Neutrophil (primary cell): ENCODE measurements around the gene ANKIB1.

ENCODE experiments used
- H3K27ac ChIP-seq: fragments of 200-600 bp; sonication (generic); 2 replicates; pipeline ENCODE4 v1.5.1; 2016; ENCODE audit warnings: mild to moderate bottlenecking, moderate library complexity
- H3K27me3 ChIP-seq: fragments of 200-600 bp; sonication (generic); 2 replicates; pipeline ENCODE4 v1.6.0; 2016; ENCODE audit warnings: mild to moderate bottlenecking
- H3K36me3 ChIP-seq: fragments of 200-600 bp; sonication (generic); 2 replicates; pipeline ENCODE4 v1.5.1; 2017
- H3K4me1 ChIP-seq, 2 experiments: fragments of 200-600 bp in 1 of 2; sonication (generic) in 1 of 2; 1 replicate in 1 of 2; 2 replicates in 1 of 2; pipeline versions ENCODE4 v1.5.1 to v1.6.1; 2013 to 2016; ENCODE audit warnings: low read depth in 1 of 2, low read length in 1 of 2, mild to moderate bottlenecking in 1 of 2, moderate library complexity in 1 of 2; ENCODE audit not compliant: control insufficient read depth in 1 of 2, insufficient read depth in 1 of 2
- H3K4me3 ChIP-seq, 2 experiments: fragments of 200-600 bp in 1 of 2; sonication (generic) in 1 of 2; 1 replicate in 1 of 2; 2 replicates in 1 of 2; pipeline ENCODE4 v1.5.1; 2013 to 2016; ENCODE audit warnings: low read depth in 1 of 2, low read length in 1 of 2, mild to moderate bottlenecking in 1 of 2, moderate library complexity in 1 of 2
- H3K9me3 ChIP-seq: fragments of 200-600 bp; sonication (generic); 2 replicates; pipeline ENCODE4 v1.5.1; 2016
- CTCF ChIP-seq: fragments of 200-600 bp; sonication (generic); IDR thresholded peaks from 2 replicates; pipeline ENCODE4 v1.5.1; 2016; ENCODE audit warnings: antibody characterized with exemption

ANKIB1 gene

GRCh38 chr7:92295391-92295790 lies 49.6 kb downstream of the ANKIB1 start:
- no peak for TF ChIP-seq CTCF
- H3K4me1 ChIP-seq, result no peaks in the 10 kb centered on the region
- no peaks in the 10 kb centered on the region for H3K27me3 ChIP-seq
- H3K27ac ChIP-seq, result no peak overlapping the region
- H3K9me3 ChIP-seq, result no peaks in the 10 kb centered on the region
- no peaks in the 10 kb centered on the region for H3K36me3 ChIP-seq
- no peak overlapping the region for H3K4me3 ChIP-seq

- Histone ChIP-seq H3K27ac (no peak overlapping the region), H3K4me3 (no peak overlapping the region), H3K36me3 (no peaks in the 10 kb centered on the region), H3K4me1 (no peaks in the 10 kb centered on the region), H3K27me3 (no peaks in the 10 kb centered on the region), H3K9me3 (no peaks in the 10 kb centered on the region)
- no peak for TF ChIP-seq CTCF
Measured at GRCh38 chr7:92296235-92296634, 50.5 kb downstream of the ANKIB1 start.

DNA sequence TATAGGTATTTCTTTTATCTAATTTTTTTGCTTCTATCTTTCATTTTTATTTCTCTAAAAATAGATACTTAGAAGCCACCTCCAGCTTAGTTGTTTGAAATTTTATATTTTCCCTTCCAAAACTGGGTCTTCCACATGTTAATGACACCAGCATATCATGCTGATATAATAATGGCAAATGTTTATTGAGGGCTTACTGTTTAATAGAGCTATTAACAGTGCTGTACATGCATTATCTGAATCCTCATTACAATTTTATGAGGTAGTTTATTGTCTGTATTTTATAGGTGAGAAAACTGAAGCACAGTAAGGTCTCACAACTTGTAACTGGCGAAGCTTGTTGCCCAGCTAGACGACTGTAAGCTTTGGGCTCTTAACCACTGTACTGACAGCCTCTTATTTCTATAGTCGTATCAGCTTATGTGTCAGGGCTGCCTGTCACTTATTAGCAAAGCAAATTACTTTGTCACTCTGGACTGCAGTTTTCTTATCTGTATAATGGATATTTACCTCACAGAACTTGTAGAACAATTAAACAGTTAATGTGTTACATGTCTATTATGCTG lies 51.2 kb downstream of the ANKIB1 start:
- no peak for TF ChIP-seq CTCF

GRCh38 chr7:92297736-92298135 lies 52.0 kb downstream of the ANKIB1 start:
- TF ChIP-seq CTCF, result no peak
- Histone ChIP-seq H3K27ac (no peak overlapping the region), H3K9me3 (no peaks in the 10 kb centered on the region), H3K4me3 (no peak overlapping the region), H3K27me3 (no peaks in the 10 kb centered on the region), H3K36me3 (no peaks in the 10 kb centered on the region), H3K4me1 (no peaks in the 10 kb centered on the region)

More for the DNA sequence above, 51.2 kb downstream of the ANKIB1 start:
- Histone ChIP-seq H3K27me3 (no peaks in the 10 kb centered on the region), H3K4me3 (no peak overlapping the region), H3K9me3 (no peaks in the 10 kb centered on the region), H3K36me3 (no peaks in the 10 kb centered on the region), H3K27ac (no peak overlapping the region), H3K4me1 (no peaks in the 10 kb centered on the region)

DNA sequence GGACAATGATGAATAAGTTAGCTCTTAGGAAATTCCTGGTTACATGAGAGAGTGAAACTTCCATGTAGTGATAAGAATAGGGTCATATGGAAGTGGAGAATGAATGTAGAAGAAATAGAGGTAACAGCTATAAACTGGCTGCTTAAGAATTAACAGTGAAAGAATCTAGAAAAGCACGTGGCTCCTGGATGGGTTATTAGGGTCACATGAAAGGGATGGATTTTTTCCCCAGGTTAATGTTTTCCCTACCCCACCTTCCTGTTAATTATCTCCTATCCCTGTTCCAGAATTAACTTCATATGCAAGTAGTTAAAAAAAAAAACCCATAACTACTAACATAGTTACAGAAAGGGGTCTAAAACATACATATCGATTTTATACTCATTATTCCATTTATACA lies 58.0 kb downstream of the ANKIB1 start:
- no peak overlapping the region for H3K27ac ChIP-seq
- no peaks in the 10 kb centered on the region for H3K9me3 ChIP-seq
- no peak for TF ChIP-seq CTCF

DNA sequence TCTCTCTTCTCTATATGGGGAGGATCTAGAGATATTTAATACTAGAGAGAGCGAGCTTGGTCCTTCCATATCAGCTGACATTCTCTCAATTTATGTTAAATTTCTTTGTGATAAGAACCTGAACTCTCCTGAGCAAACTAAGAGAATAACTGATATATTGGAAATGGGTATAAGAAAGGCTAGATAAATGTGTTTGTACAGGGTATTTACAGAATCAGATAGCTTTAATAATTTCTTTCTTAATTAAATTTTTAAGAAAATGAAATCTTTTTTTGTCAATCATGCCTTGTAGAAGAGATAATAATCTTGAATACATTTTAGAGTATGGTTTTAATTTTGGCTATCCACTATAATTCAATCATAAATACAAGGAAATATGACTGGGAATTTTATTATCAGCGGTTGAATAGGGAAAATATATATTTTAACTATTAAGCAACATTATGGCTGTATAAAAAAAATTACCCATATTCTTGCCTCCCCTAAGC lies 58.7 kb downstream of the ANKIB1 start:
- no peak for TF ChIP-seq CTCF
- H3K36me3 ChIP-seq, result peaks cover 4% of the 10 kb centered on the region

More for the DNA sequence above, 58.0 kb downstream of the ANKIB1 start:
- Histone ChIP-seq H3K4me1 (no peaks in the 10 kb centered on the region), H3K36me3 (peaks cover 4% of the 10 kb centered on the region), H3K27me3 (no peaks in the 10 kb centered on the region), H3K4me3 (no peak overlapping the region)

More for the DNA sequence above, 58.7 kb downstream of the ANKIB1 start:
- Histone ChIP-seq H3K4me1 (no peaks in the 10 kb centered on the region), H3K4me3 (no peak overlapping the region), H3K27ac (no peak overlapping the region), H3K9me3 (no peaks in the 10 kb centered on the region), H3K27me3 (no peaks in the 10 kb centered on the region)
